Stimulated activated CD4-positive, alpha-beta T cell treated with anti-CD3 and anti-CD28 coated beads, Interleukin-4, amount 100 ng/mL, for 24 hours (primary cell): ENCODE results near the gene NRM.
A peak's percentile ranks its signal among the peaks of the same experiment; 100 is the strongest.
"Not testable (repeated sequence)": the region's sequence is repeated elsewhere in the genome, so short reads cannot be mapped to it uniquely, and the experiment has no call there.

Experiments used
- DNase-seq: peaks from one replicate; pipeline ENCODE4 v3.0.0-alpha.2; 2020

NRM gene

GRCh38 chr6:30664994-30665767 is 25.6 kb downstream of the NRM start:
- DNase-seq, result no peak

- not testable (repeated sequence) for DNase-seq
Measured at GRCh38 chr6:30657922-30658321, 32.9 kb downstream of the NRM start.

GRCh38 chr6:30657454-30657853 is 33.3 kb downstream of the NRM start:
- DNase-seq, result no peak

- no peak for DNase-seq
Measured at GRCh38 chr6:30656513-30656912, 34.3 kb downstream of the NRM start.

- DNase-seq, result no peak
Measured at GRCh38 chr6:30655743-30656094, 35.1 kb downstream of the NRM start.

- no peak for DNase-seq
Measured at GRCh38 chr6:30654798-30655742, 35.7 kb downstream of the NRM start.

- no peak for DNase-seq
Measured at GRCh38 chr6:30651143-30651542, 39.6 kb downstream of the NRM start.

- peak; percentile 79 for DNase-seq
Measured at GRCh38 chr6:30647242-30648116, 43.3 kb downstream of the NRM start.

GRCh38 chr6:30646450-30647241 is 44.1 kb downstream of the NRM start, which contains the start of gene C6orf136:
Gene C6orf136, plus strand, starts transcription at chr6:30647133. Its CDS starts 99 bp downstream, at chr6:30647232.
- DNase-seq, result peak; percentile 93

- DNase-seq, result no peak
Measured at GRCh38 chr6:30645989-30646388, 44.8 kb downstream of the NRM start.

GRCh38 chr6:30644769-30645168 is 46.0 kb downstream of the NRM start:
- DNase-seq, result no peak

GRCh38 chr6:30643656-30644055 is 47.1 kb downstream of the NRM start:
- DNase-seq, result no peak

GRCh38 chr6:30641048-30641447 is 49.7 kb downstream of the NRM start:
- no peak for DNase-seq

- no peak for DNase-seq
Measured at GRCh38 chr6:30640481-30640880, 50.3 kb downstream of the NRM start.
